Measurements from ENCODE around the gene PPP1R13L. TPM values are rescaled to one million over a fixed set of nuclear protein-coding genes. Genes with fewer than 3 reads are reported as not detected.

The PPP1R13L gene
- total RNA-seq, 1 donor from 2014 or later: 67.9 TPM

GRCh38 chr19:45391346-45391745, 13.5 kb downstream of the PPP1R13L start:
- no peak overlapping the region for H3K4me3 ChIP-seq
- H3K27ac ChIP-seq: no peak overlapping the region
- H3K27me3 ChIP-seq: peaks cover 4% of the 10 kb centered on the region
- DNase-seq (no peak), ATAC-seq (peak; percentile 43)
- H3K4me1 ChIP-seq: no peaks in the 10 kb centered on the region
- intact Hi-C loops (cut with DNase I): no loop called here
- no peak for TF ChIP-seq CTCF (IDR thresholded peaks at IDR 0.05)
- no peaks in the 10 kb centered on the region for H3K9me3 ChIP-seq
- H3K36me3 ChIP-seq: peaks cover 5% of the 10 kb centered on the region

GRCh38 chr19:45385392-45386221, 19.3 kb downstream of the PPP1R13L start:
- intact Hi-C loops (cut with DNase I): no loop called here
- DNase-seq (no peak), ATAC-seq (peak; percentile 56)
- Histone ChIP-seq H3K4me1 (peaks cover 8% of the 10 kb centered on the region), H3K27me3 (peaks cover 24% of the 10 kb centered on the region), H3K4me3 (no peak overlapping the region), H3K9me3 (no peaks in the 10 kb centered on the region), H3K27ac (no peak overlapping the region), H3K36me3 (no peaks in the 10 kb centered on the region)
- no peak for TF ChIP-seq CTCF (IDR thresholded peaks at IDR 0.05)

GRCh38 chr19:45382426-45382825, 22.4 kb downstream of the PPP1R13L start:
- no peak for TF ChIP-seq CTCF (IDR thresholded peaks at IDR 0.05)
- DNase-seq: no peak
- Histone ChIP-seq H3K27me3 (peaks cover 24% of the 10 kb centered on the region), H3K27ac (no peak overlapping the region), H3K36me3 (no peaks in the 10 kb centered on the region), H3K9me3 (no peaks in the 10 kb centered on the region), H3K4me3 (no peak overlapping the region), H3K4me1 (peaks cover 8% of the 10 kb centered on the region)
- intact Hi-C loops (cut with DNase I): no loop called here
- ATAC-seq: no peak

GRCh38 chr19:45380107-45380506, 24.8 kb downstream of the PPP1R13L start:
- no peak for TF ChIP-seq CTCF (IDR thresholded peaks at IDR 0.05)
- ATAC-seq (no peak), DNase-seq (no peak)
- Histone ChIP-seq H3K9me3 (no peaks in the 10 kb centered on the region), H3K27ac (no peak overlapping the region), H3K4me1 (peaks cover 6% of the 10 kb centered on the region), H3K36me3 (no peaks in the 10 kb centered on the region), H3K4me3 (no peak overlapping the region), H3K27me3 (peaks cover 8% of the 10 kb centered on the region)
- intact Hi-C loops (cut with DNase I): no loop called here

- intact Hi-C loops (cut with DNase I): no loop called here
- Histone ChIP-seq H3K27ac (no peak overlapping the region), H3K9me3 (no peaks in the 10 kb centered on the region), H3K27me3 (no peaks in the 10 kb centered on the region), H3K4me1 (peaks cover 6% of the 10 kb centered on the region), H3K36me3 (no peaks in the 10 kb centered on the region), H3K4me3 (no peak overlapping the region)
- TF ChIP-seq CTCF (IDR thresholded peaks at IDR 0.05): no peak
- no peak for DNase-seq
- peak; percentile 64 for ATAC-seq
Observed at GRCh38 chr19:45376045-45376724, 28.7 kb downstream of the PPP1R13L start.

All from upper lobe of right lung (tissue), 1 donor.